Stimulated activated naive CD8-positive, alpha-beta T cell treated with anti-CD3 and anti-CD28 coated beads, Interleukin-15, Interleukin-2, amounts not matched to agents 100 ng/mL and 50 ng/mL, for 24 hours (primary cell): ENCODE results near the gene AGAP1.

Source experiments
- H3K27ac Mint-ChIP-seq: one replicate; pipeline ENCODE4 v1.8.0; 2021; ENCODE audit warnings: mild to moderate bottlenecking, mixed read lengths
- H3K27me3 Mint-ChIP-seq: one replicate; pipeline ENCODE4 v1.8.0; 2021; ENCODE audit warnings: mixed read lengths
- H3K36me3 Mint-ChIP-seq: one replicate; pipeline ENCODE4 v1.8.0; 2021; ENCODE audit warnings: low read depth, mixed read lengths
- H3K4me1 Mint-ChIP-seq: one replicate; pipeline ENCODE4 v1.8.0; 2021; ENCODE audit warnings: low read depth, mixed read lengths
- H3K4me3 Mint-ChIP-seq: one replicate; pipeline ENCODE4 v1.8.0; 2021; ENCODE audit warnings: mild to moderate bottlenecking, mixed read lengths
- H3K9me3 Mint-ChIP-seq: one replicate; pipeline ENCODE4 v1.8.0; 2021; ENCODE audit warnings: mixed read lengths

AGAP1 gene

GRCh38 chr2:235820571-235820970, 326.7 kb downstream of the AGAP1 start:
- Mint-ChIP-seq H3K27me3 (no peaks in the 10 kb centered on the region), H3K9me3 (peaks cover 7% of the 10 kb centered on the region), H3K27ac (no peak overlapping the region), H3K4me1 (no peaks in the 10 kb centered on the region), H3K36me3 (no peaks in the 10 kb centered on the region), H3K4me3 (no peak overlapping the region)

GRCh38 chr2:235824331-235824730, 330.5 kb downstream of the AGAP1 start:
- no peak overlapping the region for H3K4me3 Mint-ChIP-seq
- no peaks in the 10 kb centered on the region for H3K36me3 Mint-ChIP-seq
- no peak overlapping the region for H3K27ac Mint-ChIP-seq
- no peaks in the 10 kb centered on the region for H3K4me1 Mint-ChIP-seq
- peaks cover 7% of the 10 kb centered on the region for H3K9me3 Mint-ChIP-seq
- no peaks in the 10 kb centered on the region for H3K27me3 Mint-ChIP-seq

- peaks cover 7% of the 10 kb centered on the region for H3K9me3 Mint-ChIP-seq
- H3K4me1 Mint-ChIP-seq, result no peaks in the 10 kb centered on the region
- H3K4me3 Mint-ChIP-seq, result no peak overlapping the region
- H3K27me3 Mint-ChIP-seq, result no peaks in the 10 kb centered on the region
- H3K27ac Mint-ChIP-seq, result no peak overlapping the region
- H3K36me3 Mint-ChIP-seq, result no peaks in the 10 kb centered on the region
These were observed 332.1 kb downstream of the AGAP1 start for GRCh38 chr2:235825946-235826345.

- H3K9me3 Mint-ChIP-seq, result peaks cover 7% of the 10 kb centered on the region
- no peak overlapping the region for H3K4me3 Mint-ChIP-seq
- H3K27me3 Mint-ChIP-seq, result no peaks in the 10 kb centered on the region
- H3K36me3 Mint-ChIP-seq, result no peaks in the 10 kb centered on the region
- H3K27ac Mint-ChIP-seq, result no peak overlapping the region
- H3K4me1 Mint-ChIP-seq, result no peaks in the 10 kb centered on the region
These were observed 333.0 kb downstream of the AGAP1 start for GRCh38 chr2:235826826-235827225.

GRCh38 chr2:235827585-235827992, 333.7 kb downstream of the AGAP1 start:
- Mint-ChIP-seq H3K27ac (no peak overlapping the region), H3K9me3 (peaks cover under 1% of the 10 kb centered on the region), H3K36me3 (no peaks in the 10 kb centered on the region), H3K4me3 (no peak overlapping the region), H3K27me3 (no peaks in the 10 kb centered on the region), H3K4me1 (no peaks in the 10 kb centered on the region)

GRCh38 chr2:235829726-235830125, 335.9 kb downstream of the AGAP1 start:
- Mint-ChIP-seq H3K27me3 (no peaks in the 10 kb centered on the region), H3K4me1 (no peaks in the 10 kb centered on the region), H3K36me3 (no peaks in the 10 kb centered on the region), H3K27ac (no peak overlapping the region), H3K4me3 (no peak overlapping the region), H3K9me3 (no peaks in the 10 kb centered on the region)

- Mint-ChIP-seq H3K27ac (no peak overlapping the region), H3K4me1 (no peaks in the 10 kb centered on the region), H3K36me3 (no peaks in the 10 kb centered on the region), H3K27me3 (no peaks in the 10 kb centered on the region), H3K4me3 (no peak overlapping the region), H3K9me3 (no peaks in the 10 kb centered on the region)
These were observed 337.9 kb downstream of the AGAP1 start for GRCh38 chr2:235831755-235832154.

- Mint-ChIP-seq H3K9me3 (no peaks in the 10 kb centered on the region), H3K36me3 (no peaks in the 10 kb centered on the region), H3K27ac (no peak overlapping the region), H3K4me1 (no peaks in the 10 kb centered on the region), H3K4me3 (no peak overlapping the region), H3K27me3 (no peaks in the 10 kb centered on the region)
These were observed 339.1 kb downstream of the AGAP1 start for GRCh38 chr2:235832941-235833340.

- H3K4me1 Mint-ChIP-seq, result no peaks in the 10 kb centered on the region
- H3K9me3 Mint-ChIP-seq, result no peaks in the 10 kb centered on the region
- H3K27ac Mint-ChIP-seq, result no peak overlapping the region
- H3K36me3 Mint-ChIP-seq, result no peaks in the 10 kb centered on the region
- H3K27me3 Mint-ChIP-seq, result no peaks in the 10 kb centered on the region
- no peak overlapping the region for H3K4me3 Mint-ChIP-seq
These were observed 340.3 kb downstream of the AGAP1 start for GRCh38 chr2:235833971-235834620.

- Mint-ChIP-seq H3K36me3 (no peaks in the 10 kb centered on the region), H3K27me3 (no peaks in the 10 kb centered on the region), H3K4me1 (no peaks in the 10 kb centered on the region), H3K9me3 (no peaks in the 10 kb centered on the region), H3K27ac (no peak overlapping the region), H3K4me3 (no peak overlapping the region)
These were observed 340.9 kb downstream of the AGAP1 start for GRCh38 chr2:235834781-235835180.

GRCh38 chr2:235835810-235836209, 342.0 kb downstream of the AGAP1 start:
- no peak overlapping the region for H3K27ac Mint-ChIP-seq
- no peaks in the 10 kb centered on the region for H3K4me1 Mint-ChIP-seq
- no peaks in the 10 kb centered on the region for H3K36me3 Mint-ChIP-seq
- H3K27me3 Mint-ChIP-seq, result no peaks in the 10 kb centered on the region
- H3K9me3 Mint-ChIP-seq, result no peaks in the 10 kb centered on the region
- no peak overlapping the region for H3K4me3 Mint-ChIP-seq

- Mint-ChIP-seq H3K36me3 (no peaks in the 10 kb centered on the region), H3K4me1 (no peaks in the 10 kb centered on the region), H3K4me3 (no peak overlapping the region), H3K9me3 (no peaks in the 10 kb centered on the region), H3K27me3 (no peaks in the 10 kb centered on the region), H3K27ac (no peak overlapping the region)
These were observed 342.7 kb downstream of the AGAP1 start for GRCh38 chr2:235836491-235836911.

GRCh38 chr2:235839226-235839625, 345.4 kb downstream of the AGAP1 start:
- Mint-ChIP-seq H3K27ac (no peak overlapping the region), H3K4me3 (no peak overlapping the region), H3K4me1 (no peaks in the 10 kb centered on the region), H3K36me3 (no peaks in the 10 kb centered on the region), H3K27me3 (no peaks in the 10 kb centered on the region), H3K9me3 (no peaks in the 10 kb centered on the region)

GRCh38 chr2:235839974-235840373, 346.1 kb downstream of the AGAP1 start:
- Mint-ChIP-seq H3K9me3 (no peaks in the 10 kb centered on the region), H3K36me3 (no peaks in the 10 kb centered on the region), H3K27ac (no peak overlapping the region), H3K4me3 (no peak overlapping the region), H3K27me3 (no peaks in the 10 kb centered on the region), H3K4me1 (no peaks in the 10 kb centered on the region)

- H3K4me1 Mint-ChIP-seq, result no peaks in the 10 kb centered on the region
- H3K36me3 Mint-ChIP-seq, result no peaks in the 10 kb centered on the region
- H3K27ac Mint-ChIP-seq, result no peak overlapping the region
- no peaks in the 10 kb centered on the region for H3K9me3 Mint-ChIP-seq
- no peak overlapping the region for H3K4me3 Mint-ChIP-seq
- H3K27me3 Mint-ChIP-seq, result no peaks in the 10 kb centered on the region
These were observed 348.0 kb downstream of the AGAP1 start for GRCh38 chr2:235841863-235842262.

GRCh38 chr2:235842941-235843340, 349.1 kb downstream of the AGAP1 start:
- no peaks in the 10 kb centered on the region for H3K27me3 Mint-ChIP-seq
- no peaks in the 10 kb centered on the region for H3K4me1 Mint-ChIP-seq
- no peak overlapping the region for H3K4me3 Mint-ChIP-seq
- no peaks in the 10 kb centered on the region for H3K9me3 Mint-ChIP-seq
- no peak overlapping the region for H3K27ac Mint-ChIP-seq
- H3K36me3 Mint-ChIP-seq, result no peaks in the 10 kb centered on the region
